GM19328 (cell line): ENCODE measurements around the gene OLA1.

Experiments used
- ATAC-seq: cut with Tn5 transposase; IDR thresholded peaks from one replicate; pipeline ENCODE4 v1.9.1; 2021; ENCODE audit warnings: mild to moderate bottlenecking, moderate library complexity; ENCODE audit not compliant: unreplicated experiment

The OLA1 gene

GRCh38 chr2:174180726-174181236 is 67.6 kb downstream of the OLA1 start:
- no peak for ATAC-seq

DNA sequence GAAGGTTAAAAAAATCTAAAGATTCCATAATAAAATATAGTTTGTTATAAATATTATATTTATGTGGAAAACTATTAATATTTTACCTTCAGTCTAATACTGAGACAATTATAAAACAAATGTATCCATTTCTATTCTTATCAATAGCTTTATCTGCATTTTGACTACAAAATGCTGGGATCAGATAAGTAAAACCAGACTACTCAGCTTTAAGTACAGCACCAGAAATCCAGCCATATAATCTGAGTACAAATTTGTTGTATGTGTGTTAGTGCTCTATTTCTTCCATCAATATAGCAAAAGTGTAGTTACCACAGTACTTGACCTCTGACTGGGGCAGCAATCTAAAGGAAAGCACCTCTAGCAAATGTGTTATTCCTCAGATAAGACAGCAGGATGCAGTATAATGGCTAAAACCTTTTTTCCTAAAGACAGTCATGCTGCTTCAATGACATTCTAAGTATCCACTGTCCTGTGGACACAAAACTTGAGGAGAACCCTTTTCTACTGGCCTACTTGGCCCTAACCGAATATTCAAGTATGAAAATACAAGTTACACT is 68.1 kb downstream of the OLA1 start:
- ATAC-seq = no peak

- ATAC-seq = no peak
These were observed 70.9 kb downstream of the OLA1 start for GRCh38 chr2:174177316-174177890.

DNA sequence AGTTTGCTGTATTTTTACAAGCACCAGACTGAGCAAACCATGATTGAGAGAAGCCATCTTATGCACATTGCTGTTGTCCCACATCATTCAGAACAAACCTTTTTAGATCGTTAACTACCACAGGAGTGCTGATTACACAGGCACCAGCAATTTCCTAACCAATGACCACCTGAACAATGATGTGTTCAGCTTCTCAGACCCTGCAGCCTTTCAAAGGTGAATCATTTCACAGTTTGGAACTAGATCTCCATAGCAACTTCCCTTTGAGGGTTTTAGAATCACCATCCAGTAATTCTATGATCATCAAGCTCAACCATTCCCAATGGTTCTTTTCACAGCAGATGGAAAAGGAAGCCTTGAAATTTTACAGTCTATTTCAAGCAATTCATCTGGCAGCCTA is 71.4 kb downstream of the OLA1 start:
- ATAC-seq = no peak

- no peak for ATAC-seq
These were observed 73.6 kb downstream of the OLA1 start for GRCh38 chr2:174174741-174175140.

DNA sequence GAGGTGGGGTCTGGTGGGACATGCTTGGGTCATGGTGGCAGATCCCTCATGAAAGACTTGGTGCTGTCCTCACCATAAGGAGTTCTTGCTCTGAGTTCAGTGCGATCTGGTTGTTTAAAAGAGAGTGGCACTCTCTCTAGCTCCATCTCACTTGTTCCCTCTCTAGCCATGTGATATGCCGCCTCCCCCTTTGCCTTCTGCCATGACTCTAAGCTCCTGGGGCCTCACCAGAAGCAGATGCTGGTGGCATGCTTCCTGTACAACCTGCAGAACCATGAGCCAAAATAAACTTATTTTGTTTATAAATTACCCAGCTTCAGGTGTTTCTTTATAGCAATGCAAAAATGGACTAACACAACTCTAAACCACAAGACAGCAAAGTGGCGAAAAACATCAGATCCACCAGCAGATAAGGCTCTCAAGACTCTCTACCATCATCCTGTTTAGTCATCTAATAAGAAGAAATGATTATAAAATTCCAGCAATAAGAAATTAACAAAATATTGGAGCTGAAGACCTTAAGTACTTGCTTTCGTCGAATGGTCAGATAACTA is 75.5 kb downstream of the OLA1 start:
- ATAC-seq = no peak

GRCh38 chr2:174171686-174172445 is 76.5 kb downstream of the OLA1 start:
- ATAC-seq = no peak

GRCh38 chr2:174169372-174169771 is 79.0 kb downstream of the OLA1 start:
- ATAC-seq = no peak

DNA sequence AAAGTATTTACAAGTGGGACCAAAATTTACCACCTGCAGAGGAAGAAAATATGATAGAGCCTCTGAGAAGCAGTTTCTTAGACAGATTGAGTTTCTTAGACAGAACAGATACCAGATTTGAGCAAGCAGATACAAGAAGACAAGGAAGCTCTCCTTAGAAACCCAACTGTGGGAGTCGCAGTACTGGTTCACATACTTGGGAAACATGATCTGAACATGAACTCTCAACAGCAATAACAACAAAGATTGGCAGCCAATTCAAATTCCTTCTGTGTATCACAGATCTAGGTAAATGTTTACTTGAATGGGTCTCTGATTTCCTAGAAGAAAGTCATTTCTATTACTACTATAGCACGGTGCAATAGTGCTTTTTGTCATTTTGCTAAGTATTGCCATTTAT is 82.1 kb downstream of the OLA1 start:
- ATAC-seq = no peak

GRCh38 chr2:174161490-174161889 is 86.8 kb downstream of the OLA1 start:
- no peak for ATAC-seq

GRCh38 chr2:174158003-174158402 is 90.3 kb downstream of the OLA1 start:
- ATAC-seq = no peak

- ATAC-seq = no peak
These were observed 91.3 kb downstream of the OLA1 start for GRCh38 chr2:174157053-174157452.

DNA sequence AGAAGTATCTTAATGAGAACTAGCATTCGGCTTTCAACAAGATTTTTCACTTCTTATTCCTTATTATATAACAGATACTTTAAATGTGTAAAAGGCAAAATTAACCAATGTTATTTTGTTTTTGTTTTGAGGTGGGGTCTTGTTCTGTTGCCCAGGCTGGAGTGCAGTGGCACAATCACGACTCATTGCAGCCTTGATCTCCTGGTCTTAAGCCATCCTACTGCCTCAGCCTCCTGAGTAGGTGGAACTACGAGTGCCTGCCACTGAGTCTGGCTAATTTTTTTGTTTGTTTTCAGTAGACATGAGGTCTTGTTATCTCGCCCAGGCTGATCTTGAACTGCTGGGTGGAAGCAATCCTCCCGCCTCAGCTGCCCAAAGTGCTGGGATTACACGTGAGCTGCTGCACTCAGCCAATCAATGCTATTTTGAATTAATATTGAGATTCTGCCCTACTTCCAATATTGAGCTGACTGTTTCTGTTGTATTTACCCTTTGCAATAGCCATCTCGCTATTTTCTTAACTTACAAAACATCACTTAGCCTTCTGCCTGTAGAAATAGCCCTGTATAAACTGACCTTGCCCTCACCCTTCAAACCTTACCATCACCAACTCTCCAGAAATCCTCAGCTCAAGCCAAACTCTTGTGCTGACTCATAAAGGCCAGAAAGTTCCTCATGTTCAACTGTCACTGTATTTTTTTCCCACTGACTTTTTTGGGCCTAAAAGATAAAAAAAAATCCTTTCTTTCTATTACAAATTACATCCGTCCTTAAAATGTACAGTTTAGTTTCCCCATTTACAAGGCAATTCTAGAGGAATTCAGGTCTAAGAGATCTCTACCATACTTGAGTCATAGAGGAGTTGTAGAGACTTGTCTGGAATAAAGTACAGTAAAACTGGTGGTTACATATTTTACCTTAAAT is 94.3 kb downstream of the OLA1 start:
- no peak for ATAC-seq

- no peak for ATAC-seq
These were observed 98.8 kb downstream of the OLA1 start for GRCh38 chr2:174149530-174149929.

GRCh38 chr2:174148833-174149232 is 99.5 kb downstream of the OLA1 start:
- no peak for ATAC-seq

- ATAC-seq = no peak
These were observed 102.5 kb downstream of the OLA1 start for GRCh38 chr2:174145827-174146226.

DNA sequence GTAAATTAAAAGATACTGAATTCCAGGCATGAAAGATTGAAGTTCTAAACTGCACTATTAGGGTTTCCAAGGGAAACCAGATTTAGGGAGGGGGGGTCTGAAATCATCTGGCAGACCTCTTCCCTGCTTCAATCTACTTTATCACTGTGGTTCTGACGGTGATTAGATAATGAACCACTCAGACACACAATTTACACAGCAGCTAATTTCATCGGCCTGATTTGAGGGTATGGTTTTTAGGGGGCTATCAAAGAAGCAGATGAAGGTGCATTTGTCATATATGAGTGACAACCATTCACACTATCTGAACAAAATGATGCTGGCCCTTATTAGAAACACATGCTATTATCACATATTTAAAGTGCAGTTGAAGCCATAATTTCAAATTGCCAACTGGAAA is 106.0 kb downstream of the OLA1 start:
- ATAC-seq = no peak

DNA sequence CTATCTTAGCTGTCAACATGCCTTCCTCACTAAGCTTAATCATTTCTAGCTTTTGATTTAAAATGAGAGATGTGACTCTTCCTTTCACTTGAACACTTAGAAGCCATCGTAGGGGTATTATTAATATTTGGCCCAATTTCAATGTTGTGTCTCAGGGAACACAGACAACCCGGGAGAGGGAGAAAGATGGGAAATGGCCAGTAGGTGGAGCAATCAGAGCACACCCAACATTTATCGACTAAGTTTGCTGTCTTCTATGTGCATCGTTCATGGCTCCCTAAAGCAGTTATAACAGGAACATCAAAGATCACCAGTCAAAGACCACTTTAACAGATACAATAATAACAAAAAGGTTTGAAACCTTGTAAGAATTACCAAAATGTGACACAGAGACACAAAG is 110.2 kb downstream of the OLA1 start:
- ATAC-seq = no peak

- ATAC-seq = no peak
These were observed 112.4 kb downstream of the OLA1 start for GRCh38 chr2:174135981-174136380.

DNA sequence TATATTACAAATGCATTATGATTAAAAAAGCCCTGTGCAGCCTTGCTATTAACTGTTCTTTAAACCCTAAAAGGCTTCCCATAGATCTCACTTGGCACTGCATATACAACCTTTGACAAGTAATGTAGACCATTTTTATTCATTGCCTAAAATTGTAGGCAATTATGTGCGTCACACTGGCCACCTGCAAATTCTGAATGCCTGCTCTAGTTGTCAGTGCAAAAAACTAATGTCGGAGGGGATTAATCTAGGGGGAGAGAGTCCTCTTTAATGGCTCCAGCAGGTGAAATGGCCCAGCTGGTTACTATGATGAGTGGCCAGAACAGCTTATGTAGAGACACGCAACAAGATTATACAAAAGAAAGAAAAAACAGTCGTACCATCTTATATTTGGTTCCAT is 123.2 kb downstream of the OLA1 start:
- no peak for ATAC-seq

DNA sequence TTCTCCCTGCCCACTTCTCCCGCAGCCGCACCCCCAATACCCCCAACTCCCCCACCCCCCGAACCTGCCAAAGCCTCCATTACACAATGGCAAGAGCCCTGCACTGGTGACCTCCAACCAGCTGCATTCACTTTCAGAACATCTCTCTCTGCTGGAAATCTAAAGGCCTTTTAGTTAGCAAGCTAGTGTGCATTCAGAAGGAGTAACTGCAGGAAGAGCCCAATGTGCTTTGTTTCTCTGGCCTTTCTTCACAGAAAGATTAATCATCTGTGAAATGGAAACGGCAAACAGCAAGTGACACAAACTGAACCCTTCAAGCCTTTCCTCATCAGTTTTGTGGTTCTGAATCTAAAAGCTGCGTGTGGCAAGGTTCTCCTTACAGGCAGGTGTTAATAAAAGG is 124.2 kb downstream of the OLA1 start:
- ATAC-seq = no peak
